ENCODE results near the gene CD36.
"Not testable (repeated sequence)": the region's sequence is repeated elsewhere in the genome, so short reads cannot be mapped to it uniquely, and the experiment has no call there.

Gene CD36

GRCh38 chr7:80656029-80656428 lies 17.6 kb downstream of the CD36 start:
- no peak for DNase-seq

GRCh38 chr7:80659120-80660055 lies 20.9 kb downstream of the CD36 start:
- no peak for DNase-seq

GRCh38 chr7:80660939-80661338 lies 22.5 kb downstream of the CD36 start:
- no peak for DNase-seq

GRCh38 chr7:80661729-80662128 lies 23.3 kb downstream of the CD36 start:
- DNase-seq = no peak

GRCh38 chr7:80662252-80662651 lies 23.8 kb downstream of the CD36 start:
- no peak for DNase-seq

GRCh38 chr7:80665526-80665925 lies 27.1 kb downstream of the CD36 start:
- no peak for DNase-seq

- no peak for DNase-seq
Measured at GRCh38 chr7:80666376-80666775, 27.9 kb downstream of the CD36 start.

GRCh38 chr7:80669367-80669766 lies 30.9 kb downstream of the CD36 start:
- not testable (repeated sequence) for DNase-seq

GRCh38 chr7:80671744-80672143 lies 33.3 kb downstream of the CD36 start:
- DNase-seq = no peak

- DNase-seq = no peak
Measured at GRCh38 chr7:80675090-80675489, 36.6 kb downstream of the CD36 start.

GRCh38 chr7:80676404-80676803 lies 38.0 kb downstream of the CD36 start:
- no peak for DNase-seq

GRCh38 chr7:80677629-80678028 lies 39.2 kb downstream of the CD36 start:
- no peak for DNase-seq

GRCh38 chr7:80678707-80679106 lies 40.3 kb downstream of the CD36 start:
- no peak for DNase-seq

GRCh38 chr7:80679921-80680907 lies 41.8 kb downstream of the CD36 start:
- DNase-seq = no peak

GRCh38 chr7:80681272-80681885 lies 42.9 kb downstream of the CD36 start:
- no peak for DNase-seq

GRCh38 chr7:80682744-80683143 lies 44.3 kb downstream of the CD36 start:
- no peak for DNase-seq

GRCh38 chr7:80686576-80686975 lies 48.1 kb downstream of the CD36 start:
- DNase-seq = no peak

GRCh38 chr7:80699045-80699638 lies 60.7 kb downstream of the CD36 start:
- DNase-seq = peak; percentile 33

GRCh38 chr7:80699721-80700256 lies 61.3 kb downstream of the CD36 start:
- no peak for DNase-seq

GRCh38 chr7:80703272-80703671 lies 64.8 kb downstream of the CD36 start:
- no peak for DNase-seq

GRCh38 chr7:80705130-80705781 lies 66.8 kb downstream of the CD36 start:
- no peak for DNase-seq

GRCh38 chr7:80707318-80707717 lies 68.9 kb downstream of the CD36 start:
- DNase-seq = no peak
